GM13976 (cell line): Measurements from ENCODE around the gene NDUFAF2.

Source experiments
- DNase-seq: peaks from one replicate; pipeline ENCODE4 v3.0.0; 2012; ENCODE audit warnings: low spot score
- CTCF ChIP-seq: IDR thresholded peaks from 2 replicates; pipeline ENCODE4 v1.5.1; 2012; ENCODE audit warnings: borderline replicate concordance, mild to moderate bottlenecking; ENCODE audit not compliant: insufficient read depth; ENCODE audit errors: extremely low read depth, missing control alignments, control extremely low read depth
- in situ Hi-C: fragments of 300-500 bp; cut with MboI; formaldehyde crosslinking; loops from one replicate; pipeline ENCODE4 v1.12.0; 2022; ENCODE audit warnings: low sequenced_read_pairs, mixed read lengths, inconsistent platforms; ENCODE audit not compliant: unreplicated experiment

Gene NDUFAF2

GRCh38 chr5:61010467-61011454, 65.8 kb downstream of the NDUFAF2 start:
- DNase-seq = no peak
- TF ChIP-seq CTCF = no peak
- in situ Hi-C loops = no loop called here

- TF ChIP-seq CTCF = no peak
- in situ Hi-C loops = no loop called here
- no peak for DNase-seq
Measured at GRCh38 chr5:61018062-61018461, 73.1 kb downstream of the NDUFAF2 start.

GRCh38 chr5:61019642-61020041, 74.6 kb downstream of the NDUFAF2 start:
- DNase-seq = no peak
- TF ChIP-seq CTCF = no peak
- in situ Hi-C loops = no loop called here

GRCh38 chr5:61020415-61020814, 75.4 kb downstream of the NDUFAF2 start:
- no peak for DNase-seq
- in situ Hi-C loops = no loop called here
- no peak for TF ChIP-seq CTCF

GRCh38 chr5:61023131-61023530, 78.1 kb downstream of the NDUFAF2 start:
- in situ Hi-C loops = no loop called here
- TF ChIP-seq CTCF = no peak
- DNase-seq = no peak

- no peak for DNase-seq
- in situ Hi-C loops = no loop called here
- TF ChIP-seq CTCF = no peak
Measured at GRCh38 chr5:61026004-61026403, 81.0 kb downstream of the NDUFAF2 start.
